ENCODE data around the gene MARK1. TPM values are rescaled to one million over a fixed set of nuclear protein-coding genes. Genes with fewer than 3 reads are reported as not detected.

The MARK1 gene
- total and polyA plus RNA-seq, 2 of the 13 experiments (the other 11 are each of a cell fraction or from before 2014, with no cell fraction given): not detected

GRCh38 chr1:220491891-220492290 lies 36.0 kb upstream of the MARK1 start (continued):
- no peak for TF ChIP-seq ZNF253 (CRISPR knock-in tag; IDR thresholded peaks at IDR 0.05; ENCODE audit: borderline replicate concordance)

- CTCF ChIA-PET (ENCODE audit: low intra/inter-chr PET ratio, low total read pairs): no interaction called here
- intact Hi-C loops (cut with micrococcal nuclease; ENCODE audit: unreplicated experiment) (no loop called here), in situ Hi-C loops (cut with HindIII; ENCODE audit: extremely low pct_ligation_motif_present, low pct_unique_long_range_greater_than_20kb) (no loop called here)
- Histone ChIP-seq H3K9ac (ENCODE audit: insufficient read depth, low read depth, low read length) (no peak overlapping the region), H2AFZ (ENCODE audit: low read length) (no peak overlapping the region), H4K20me1 (ENCODE audit: insufficient read depth, low read length) (no peaks in the 10 kb centered on the region), H3K4me3 (replicated peaks in 1 of 3; ENCODE audit: insufficient read depth in 1 of 3, low read depth in 2 of 3, low read length in 3 of 3) (no peak overlapping the region), H3K9me3 (ENCODE audit: low read length) (no peaks in the 10 kb centered on the region), H3K4me1 (ENCODE audit: insufficient read depth, low read length) (no peaks in the 10 kb centered on the region), H3K79me2 (ENCODE audit: insufficient read depth, low read length) (no peaks in the 10 kb centered on the region), H3K27me3 (ENCODE audit: control insufficient read depth in 1 of 2, insufficient read depth in 2 of 2, low read length in 2 of 2) (no peaks in the 10 kb centered on the region), H3K4me2 (ENCODE audit: low read depth, low read length) (no peak overlapping the region), H3K36me3 (replicated peaks in 1 of 2; ENCODE audit: control insufficient read depth in 1 of 2, insufficient read depth in 2 of 2, low read length in 2 of 2) (no peaks in the 10 kb centered on the region), H3K27ac (ENCODE audit: extremely low read length, insufficient read depth, low read length) (no peak overlapping the region)
- TF ChIP-seq, protein P1, sequence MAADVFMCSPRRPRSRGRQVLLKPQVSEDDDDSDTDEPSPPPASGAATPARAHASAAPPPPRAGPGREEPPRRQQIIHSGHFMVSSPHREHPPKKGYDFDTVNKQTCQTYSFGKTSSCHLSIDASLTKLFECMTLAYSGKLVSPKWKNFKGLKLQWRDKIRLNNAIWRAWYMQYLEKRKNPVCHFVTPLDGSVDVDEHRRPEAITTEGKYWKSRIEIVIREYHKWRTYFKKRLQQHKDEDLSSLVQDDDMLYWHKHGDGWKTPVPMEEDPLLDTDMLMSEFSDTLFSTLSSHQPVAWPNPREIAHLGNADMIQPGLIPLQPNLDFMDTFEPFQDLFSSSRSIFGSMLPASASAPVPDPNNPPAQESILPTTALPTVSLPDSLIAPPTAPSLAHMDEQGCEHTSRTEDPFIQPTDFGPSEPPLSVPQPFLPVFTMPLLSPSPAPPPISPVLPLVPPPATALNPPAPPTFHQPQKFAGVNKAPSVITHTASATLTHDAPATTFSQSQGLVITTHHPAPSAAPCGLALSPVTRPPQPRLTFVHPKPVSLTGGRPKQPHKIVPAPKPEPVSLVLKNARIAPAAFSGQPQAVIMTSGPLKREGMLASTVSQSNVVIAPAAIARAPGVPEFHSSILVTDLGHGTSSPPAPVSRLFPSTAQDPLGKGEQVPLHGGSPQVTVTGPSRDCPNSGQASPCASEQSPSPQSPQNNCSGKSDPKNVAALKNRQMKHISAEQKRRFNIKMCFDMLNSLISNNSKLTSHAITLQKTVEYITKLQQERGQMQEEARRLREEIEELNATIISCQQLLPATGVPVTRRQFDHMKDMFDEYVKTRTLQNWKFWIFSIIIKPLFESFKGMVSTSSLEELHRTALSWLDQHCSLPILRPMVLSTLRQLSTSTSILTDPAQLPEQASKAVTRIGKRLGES (CRISPR knock-in tag; IDR thresholded peaks at IDR 0.05; ENCODE audit: borderline replicate concordance): no peak
- TF ChIP-seq LCORL (IDR thresholded peaks at IDR 0.05) (no peak), LCORL (CRISPR knock-in tag; IDR thresholded peaks at IDR 0.05) (no peak), TOE1 (CRISPR knock-in tag; IDR thresholded peaks at IDR 0.05) (no peak), KDM5A (IDR thresholded peaks at IDR 0.05; ENCODE audit: borderline replicate concordance, low read length) (no peak), FOXP1 (IDR thresholded peaks at IDR 0.05) (no peak), FOXP1 (CRISPR knock-in tag; IDR thresholded peaks at IDR 0.05) (no peak), ZMYM2 (CRISPR knock-in tag; IDR thresholded peaks at IDR 0.05) (no peak), GPBP1L1 (CRISPR knock-in tag; IDR thresholded peaks at IDR 0.05) (no peak), ZNF558 (CRISPR knock-in tag; IDR thresholded peaks at IDR 0.05; ENCODE audit: borderline replicate concordance) (no peak), ZNF747 (CRISPR knock-in tag; IDR thresholded peaks at IDR 0.05; ENCODE audit: borderline replicate concordance) (no peak), TAF1 (CRISPR knock-in tag; IDR thresholded peaks at IDR 0.05) (no peak), ZNF264 (CRISPR knock-in tag; IDR thresholded peaks at IDR 0.05) (no peak), SKI (IDR thresholded peaks at IDR 0.05; ENCODE audit: partially characterized antibody) (no peak), ZC3H4 (CRISPR knock-in tag; IDR thresholded peaks at IDR 0.05; ENCODE audit: borderline replicate concordance) (no peak), SP140L (CRISPR knock-in tag; IDR thresholded peaks at IDR 0.05; ENCODE audit: borderline replicate concordance) (no peak), ERF (CRISPR knock-in tag; IDR thresholded peaks at IDR 0.05) (no peak)
- POLR2A ChIA-PET: no interaction called here
- WGBS (ENCODE audit: low lambda C conversion rate): 7% methylated on average over 5 of the region's 5 CpGs
- FAIRE-seq: no peak
- no peak for ATAC-seq
- DNase-seq (ENCODE audit: low spot score): no peak
- no TSS peak for BruUV-seq (replicated peaks)
These were observed 30.6 kb upstream of the MARK1 start for GRCh38 chr1:220497220-220497947.
